Stimulated activated naive CD4-positive, alpha-beta T cell (primary cell): ENCODE measurements around the gene PCSK5.
A peak's percentile ranks its signal among the peaks of the same experiment; 100 is the strongest.

Experiments
- DNase-seq, 6 experiments: peaks; one replicate each; lab custom pipeline; 2025; lab: John Stamatoyannopoulos, UW

Gene PCSK5

DNA sequence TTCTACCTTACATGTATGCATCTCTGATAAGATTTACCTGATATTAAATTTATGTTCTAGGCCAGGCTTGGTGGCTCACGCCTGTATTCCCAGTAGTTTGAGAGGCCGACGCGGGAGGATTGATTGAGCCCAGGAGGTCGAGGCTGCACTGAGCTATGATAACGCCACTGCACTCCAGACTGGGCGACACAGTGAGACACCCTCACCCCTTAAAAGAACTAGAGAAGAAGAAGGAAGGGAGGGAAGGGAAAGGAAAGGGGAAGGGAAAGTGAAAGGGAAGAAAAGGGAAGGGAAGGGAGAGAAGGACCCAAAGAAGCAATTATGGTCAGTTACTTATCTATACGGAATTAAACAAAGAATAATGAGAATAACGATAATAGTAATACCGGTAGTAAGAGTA lies 504.9 kb downstream of the PCSK5 start:
- DNase-seq: no peak

DNA sequence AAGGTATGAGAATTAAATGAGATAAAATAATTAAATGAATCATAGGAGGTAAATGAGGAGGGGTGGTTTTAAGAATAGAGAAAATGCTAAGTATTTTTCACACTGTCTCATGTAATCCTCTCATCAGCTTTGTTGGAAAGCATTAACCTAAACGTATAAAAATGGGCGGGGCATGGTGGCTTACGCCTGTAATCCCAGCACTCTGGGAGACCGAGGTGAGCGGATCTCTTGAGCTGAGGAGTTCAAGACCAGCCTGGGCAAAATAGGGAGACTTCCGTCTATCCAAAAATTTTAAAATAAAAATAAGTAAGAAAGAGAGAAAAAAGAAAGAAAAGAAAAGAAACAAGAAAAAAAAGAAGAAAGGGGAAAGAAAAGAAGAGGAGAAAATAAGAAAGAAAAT lies 505.7 kb downstream of the PCSK5 start:
- DNase-seq: no peak

DNA sequence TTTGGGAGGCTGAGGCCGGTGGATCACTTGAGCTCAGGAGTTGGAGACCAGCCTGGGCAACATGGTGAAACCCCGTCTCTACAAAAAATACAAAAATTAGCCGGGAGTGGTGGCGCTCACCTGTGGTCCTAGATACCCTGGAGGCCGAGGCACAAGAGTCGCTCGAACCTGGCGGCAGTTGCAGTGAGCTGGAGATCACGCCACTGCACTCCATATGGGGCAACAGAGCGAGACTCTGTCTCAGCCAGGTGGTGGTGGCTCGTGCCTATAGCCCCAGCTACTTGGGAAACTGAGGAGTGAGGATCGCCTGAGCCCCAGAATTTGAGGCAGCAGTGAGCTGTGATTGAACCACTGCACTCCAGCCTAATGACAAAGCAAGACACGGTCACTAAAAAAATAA lies 506.1 kb downstream of the PCSK5 start:
- DNase-seq: no peak

DNA sequence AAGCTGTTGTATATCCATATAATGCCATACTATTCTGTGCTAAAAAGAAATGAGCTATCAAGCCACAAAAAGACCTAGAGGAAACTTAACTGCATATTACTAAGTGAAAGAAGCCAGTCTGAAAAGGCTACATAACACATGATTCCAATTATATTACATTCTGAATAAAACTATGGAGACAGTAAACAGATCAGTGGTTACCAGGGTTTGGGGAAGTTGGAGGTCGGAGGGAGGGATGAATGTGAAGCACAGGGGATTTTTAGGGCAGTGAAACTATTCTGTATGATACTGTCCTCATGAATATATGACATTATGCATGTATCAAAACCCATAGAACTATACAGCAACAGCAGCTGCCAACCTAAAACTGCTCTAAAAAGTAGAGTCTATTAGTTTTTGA lies 509.4 kb downstream of the PCSK5 start:
- no peak for DNase-seq

DNA sequence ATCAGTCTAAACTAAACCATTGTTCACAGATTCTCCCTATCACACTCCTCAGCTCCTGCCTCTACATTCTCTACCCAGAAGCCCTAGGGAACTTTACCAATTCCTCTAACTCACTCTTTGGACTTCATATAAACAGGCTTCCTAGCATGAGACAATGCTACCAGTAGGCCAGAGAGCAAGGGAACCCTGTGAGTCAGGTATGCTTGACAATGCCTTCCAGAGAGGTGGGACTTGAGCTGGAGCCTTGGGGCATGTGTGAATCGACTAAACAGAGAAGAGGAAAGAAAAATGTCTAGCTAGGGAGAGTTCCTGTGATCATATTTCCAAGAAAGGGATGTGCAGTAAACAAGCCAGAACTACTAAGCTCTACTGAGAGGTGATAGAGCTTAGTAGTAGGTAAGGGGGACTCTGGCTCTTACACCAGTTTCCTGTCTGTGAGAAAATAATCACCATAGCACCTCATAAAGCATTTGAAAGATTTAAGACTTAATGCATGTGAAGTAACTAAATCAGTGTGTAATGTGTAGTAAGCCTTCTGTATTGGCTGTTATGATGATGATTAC lies 510.1 kb downstream of the PCSK5 start:
- DNase-seq: no peak

DNA sequence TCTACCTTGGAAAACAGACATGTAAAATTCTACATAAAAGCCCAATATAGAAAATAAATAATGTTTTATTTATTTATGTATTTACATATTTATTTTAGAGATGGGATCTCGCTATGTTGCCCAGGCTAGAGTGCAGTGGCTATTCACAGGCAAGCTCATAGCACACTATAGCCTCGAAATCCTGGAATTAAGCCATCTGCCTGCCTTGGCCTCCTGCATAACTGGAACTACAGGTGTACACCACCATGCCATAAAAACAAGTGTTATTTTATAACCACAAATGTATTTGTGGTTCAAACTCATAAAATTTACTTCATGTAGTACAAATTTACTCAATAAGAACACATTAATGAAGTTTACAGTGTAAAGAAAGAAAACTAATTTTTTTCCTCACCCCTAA lies 510.7 kb downstream of the PCSK5 start:
- DNase-seq: no peak

DNA sequence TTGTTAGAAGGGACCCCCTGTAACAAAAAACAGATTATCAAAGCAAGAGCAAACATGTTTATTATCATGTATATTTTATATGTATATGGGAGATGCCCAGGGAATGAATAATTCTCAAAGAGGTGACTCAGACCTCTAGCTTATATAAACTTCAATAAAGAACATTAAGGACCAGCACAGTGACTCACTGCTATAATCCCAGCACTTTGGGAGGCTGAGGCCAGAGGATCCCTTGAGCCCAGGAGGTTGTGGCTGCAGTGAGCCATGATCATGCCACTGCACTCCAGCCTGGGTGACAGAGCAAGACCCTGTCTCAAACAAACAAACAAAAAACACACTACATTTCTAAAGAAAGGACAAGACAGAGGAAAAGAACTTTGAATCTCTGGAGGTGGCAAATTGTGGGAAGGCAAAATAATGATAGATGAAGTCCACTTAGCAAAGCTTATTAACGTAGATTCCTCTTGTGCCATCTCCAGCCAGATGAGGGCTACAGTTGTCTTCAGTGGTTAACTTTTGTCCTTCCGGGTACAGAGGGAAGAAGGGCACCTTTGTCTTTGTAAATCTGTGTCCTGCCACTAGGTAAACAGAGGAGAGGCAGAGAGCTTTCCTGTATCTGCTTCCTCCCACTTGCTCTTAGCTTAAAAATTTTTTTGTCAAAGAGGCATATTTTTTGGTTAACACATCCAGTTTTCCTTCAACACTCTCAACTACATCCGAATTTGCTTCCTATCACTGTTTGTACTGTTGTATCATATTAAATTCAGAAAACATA lies 511.3 kb downstream of the PCSK5 start:
- DNase-seq: no peak

DNA sequence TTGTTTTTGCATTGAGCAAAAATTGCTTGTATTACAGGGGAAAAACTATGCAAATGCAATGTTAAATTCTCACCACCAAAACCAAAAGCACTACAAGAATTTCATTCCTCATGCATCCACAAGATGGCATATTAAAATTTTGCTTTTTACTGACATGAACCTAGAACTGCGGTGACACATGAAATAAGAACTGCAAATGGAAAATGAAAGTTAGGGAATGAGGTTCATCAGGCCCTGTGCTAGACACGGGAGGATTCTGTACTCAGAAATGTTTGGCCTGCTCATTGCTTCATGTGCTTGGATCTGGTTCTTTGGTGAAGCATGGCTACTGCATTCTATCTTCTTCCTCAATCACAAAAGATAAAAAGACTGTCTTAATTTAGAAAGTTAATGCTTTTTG lies 512.9 kb downstream of the PCSK5 start:
- peak in 3 of 6 experiments; percentile 52 to 56 (median 52) for DNase-seq

DNA sequence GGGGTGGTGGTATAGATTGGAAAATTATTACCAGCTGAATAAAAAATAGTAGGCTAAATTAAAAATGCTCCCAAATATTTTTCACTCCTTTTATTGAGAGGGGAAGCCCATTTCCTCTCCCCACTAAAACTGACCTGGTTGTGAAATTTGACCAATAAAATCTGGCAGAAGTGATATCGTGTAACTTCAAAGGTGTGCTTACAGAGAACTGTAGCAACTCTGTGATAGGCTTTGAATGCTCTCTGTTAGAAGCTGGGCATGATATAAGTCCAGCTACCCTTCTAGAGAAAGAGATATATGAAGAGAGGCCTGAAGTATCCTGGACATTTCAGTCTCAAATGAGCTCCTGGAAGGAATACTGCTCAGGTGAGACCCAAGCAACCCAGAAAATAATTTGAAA lies 513.9 kb downstream of the PCSK5 start:
- no peak for DNase-seq

DNA sequence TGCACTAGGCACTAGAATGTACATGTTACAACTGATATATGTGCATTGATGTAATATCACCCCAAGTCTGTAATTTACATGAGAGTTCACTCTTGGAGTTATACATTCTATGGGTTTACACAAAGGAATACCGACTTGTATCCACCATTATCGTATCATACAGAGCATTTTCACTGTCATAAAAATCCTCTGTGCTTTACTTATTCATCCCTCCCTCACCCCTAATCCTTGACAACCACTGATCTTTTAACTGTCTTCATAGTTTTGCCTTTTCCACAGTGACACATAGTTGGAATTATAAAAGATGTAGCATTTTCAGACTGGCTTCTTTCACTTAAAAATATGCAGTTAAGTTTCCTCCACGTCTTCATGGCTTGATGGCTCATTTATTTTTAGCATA lies 514.9 kb downstream of the PCSK5 start:
- no peak for DNase-seq

DNA sequence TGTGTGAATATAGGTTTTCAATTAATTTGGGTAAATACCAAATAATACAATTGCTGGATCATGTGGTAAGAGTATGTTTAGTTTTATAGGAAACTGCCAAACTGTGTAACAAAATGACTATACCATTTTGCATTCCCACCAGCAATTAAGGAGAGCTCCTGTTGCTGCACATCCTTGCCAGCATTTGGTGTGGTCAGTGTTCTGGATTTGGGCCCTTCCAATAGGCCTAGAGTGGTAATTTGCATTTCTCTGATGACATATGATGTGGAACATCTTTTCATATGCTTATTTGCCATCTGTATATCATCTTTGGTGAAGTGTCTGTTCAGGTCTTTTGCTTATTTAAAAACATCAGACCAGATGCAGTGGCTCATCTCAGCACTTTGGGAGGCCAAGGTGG lies 515.4 kb downstream of the PCSK5 start:
- DNase-seq: no peak
